ENCODE measurements around the gene NLK. TPM values are rescaled to one million over a fixed set of nuclear protein-coding genes. Genes with fewer than 3 reads are reported as not detected.
A peak's percentile ranks its signal among the peaks of the same experiment; 100 is the strongest.

NLK gene
- total and polyA plus RNA-seq, 2 donors (not counting 3 experiments of a cell fraction or from before 2014, with no cell fraction given) = 23.8 to 34.2 TPM

GRCh38 chr17:27993723-27994310, 48.7 kb upstream of the NLK start:
- intact Hi-C loops (cut with micrococcal nuclease) = no loop called here

More at GRCh38 chr17:27993723-27994310, 48.7 kb upstream of the NLK start:
- DNase-seq (ENCODE audit: low read depth, low spot score) = peak; percentile 12
- Histone ChIP-seq H3K4me2 (ENCODE audit: insufficient read depth, low read length) (no peak overlapping the region), H3K27me3 (ENCODE audit: control insufficient read depth in 2 of 2, insufficient read depth in 2 of 2, low read length in 2 of 2) (no peaks in the 10 kb centered on the region), H2AFZ (ENCODE audit: low read depth, low read length) (no peak overlapping the region), H3K9me3 (replicated peaks; ENCODE audit: control insufficient read depth, insufficient read depth, low read length) (no peaks in the 10 kb centered on the region), H3K4me1 (ENCODE audit: control insufficient read depth, extremely low read depth, insufficient read depth, low read length) (peaks cover 13% of the 10 kb centered on the region), H3K4me3 (replicated peaks in 1 of 3; ENCODE audit: insufficient read depth in 1 of 3, low read depth in 1 of 3, low read length in 3 of 3) (no peak overlapping the region), H3K36me3 (ENCODE audit: control insufficient read depth in 2 of 2, extremely low read depth in 1 of 2, insufficient read depth in 2 of 2, low read length in 2 of 2) (no peaks in the 10 kb centered on the region), H3K9me1 (replicated peaks; ENCODE audit: control insufficient read depth, extremely low read depth, insufficient read depth, low read length) (no peaks in the 10 kb centered on the region), H3K9ac (replicated peaks; ENCODE audit: extremely low read depth, insufficient read depth, low read length) (no peak overlapping the region), H4K20me1 (replicated peaks; ENCODE audit: control insufficient read depth, extremely low read depth, insufficient read depth, low read length) (no peaks in the 10 kb centered on the region), H3K27ac (ENCODE audit: insufficient read depth, low read depth, low read length) (no peak overlapping the region), H3K79me2 (ENCODE audit: control insufficient read depth, insufficient read depth, low read length) (no peaks in the 10 kb centered on the region)
- no peak for TF ChIP-seq POLR2AphosphoS5 (IDR thresholded peaks at IDR 0.05; ENCODE audit: insufficient read depth, low read depth, low read length)
- no peak for TF ChIP-seq CTCF (IDR thresholded peaks at IDR 0.05; ENCODE audit: extremely low read depth in 1 of 2, insufficient read depth in 1 of 2, low read depth in 1 of 2, low read length in 2 of 2)
- TF ChIP-seq FOS (IDR thresholded peaks at IDR 0.05; ENCODE audit: borderline replicate concordance, insufficient read depth, low read length) = peak; percentile 33
- no peak for TF ChIP-seq POLR2A (IDR thresholded peaks at IDR 0.05; ENCODE audit: low read depth, low read length)
- dilution Hi-C loops (cut with MboI; ENCODE audit: extremely low pct_ligation_motif_present, low sequenced_read_pairs) = no loop called here
- no peak for FAIRE-seq
- BruUV-seq (replicated peaks) = TSS peak; percentile 36
- ChIA-PET CTCF (interaction anchor here (1.1 kb wide), 1 partner anchor 8 kb away, joined by 4 read pairs; no protein-coding TSS in a partner anchor), POLR2A (no interaction called here)

Data from endothelial cell of umbilical vein (primary cell).